GM18526 (cell line): ENCODE measurements around the gene RGS16.

Source experiments
- POLR2A ChIP-seq: IDR thresholded peaks from 3 replicates; pipeline ENCODE4 v1.6.1; 2011; ENCODE audit not compliant: insufficient read length; ENCODE audit errors: extremely low read depth

Gene RGS16

GRCh38 chr1:182633657-182634281, 29.6 kb upstream of the RGS16 start:
- peak; percentile 18 for TF ChIP-seq POLR2A

- no peak for TF ChIP-seq POLR2A
Measured at GRCh38 chr1:182633031-182633430, 28.8 kb upstream of the RGS16 start.

GRCh38 chr1:182631954-182632353, 27.8 kb upstream of the RGS16 start:
- TF ChIP-seq POLR2A: no peak

GRCh38 chr1:182631053-182631677, 27.0 kb upstream of the RGS16 start:
- TF ChIP-seq POLR2A: no peak

GRCh38 chr1:182630586-182630985, 26.4 kb upstream of the RGS16 start:
- TF ChIP-seq POLR2A: no peak

- TF ChIP-seq POLR2A: no peak
Measured at GRCh38 chr1:182629499-182630096, 25.4 kb upstream of the RGS16 start.

- no peak for TF ChIP-seq POLR2A
Measured at GRCh38 chr1:182629080-182629479, 24.9 kb upstream of the RGS16 start.

- TF ChIP-seq POLR2A: no peak
Measured at GRCh38 chr1:182628657-182629056, 24.5 kb upstream of the RGS16 start.

GRCh38 chr1:182627622-182628021, 23.4 kb upstream of the RGS16 start:
- no peak for TF ChIP-seq POLR2A

GRCh38 chr1:182626527-182626926, 22.3 kb upstream of the RGS16 start:
- no peak for TF ChIP-seq POLR2A

- TF ChIP-seq POLR2A: no peak
Measured at GRCh38 chr1:182625719-182626504, 21.7 kb upstream of the RGS16 start.

- no peak for TF ChIP-seq POLR2A
Measured at GRCh38 chr1:182625024-182625423, 20.8 kb upstream of the RGS16 start.

GRCh38 chr1:182624577-182624976, 20.4 kb upstream of the RGS16 start:
- TF ChIP-seq POLR2A: no peak

GRCh38 chr1:182622901-182623528, 18.8 kb upstream of the RGS16 start:
- TF ChIP-seq POLR2A: no peak

- TF ChIP-seq POLR2A: no peak
Measured at GRCh38 chr1:182621906-182622305, 17.7 kb upstream of the RGS16 start.
